ENCODE measurements around the gene LILRB5.
"Not testable (repeated sequence)": the region's sequence is repeated elsewhere in the genome, so short reads cannot be mapped to it uniquely, and the experiment has no call there.

Gene LILRB5

GRCh38 chr19:54240372-54241336 lies 16.4 kb downstream of the LILRB5 start:
- not testable (repeated sequence) for DNase-seq

GRCh38 chr19:54239491-54240371 lies 17.3 kb downstream of the LILRB5 start:
- not testable (repeated sequence) for DNase-seq

GRCh38 chr19:54233941-54234340 lies 23.1 kb downstream of the LILRB5 start:
- no peak for DNase-seq

- DNase-seq = peak; percentile 88
Observed at GRCh38 chr19:54231077-54231931, 25.8 kb downstream of the LILRB5 start.

- no peak for DNase-seq
Observed at GRCh38 chr19:54230031-54230430, 27.0 kb downstream of the LILRB5 start.

GRCh38 chr19:54229146-54229545 lies 27.9 kb downstream of the LILRB5 start:
- no peak for DNase-seq

- not testable (repeated sequence) for DNase-seq
Observed at GRCh38 chr19:54224619-54225018, 32.5 kb downstream of the LILRB5 start.

GRCh38 chr19:54223937-54224281 lies 33.2 kb downstream of the LILRB5 start:
- not testable (repeated sequence) for DNase-seq

GRCh38 chr19:54223277-54223936 lies 33.7 kb downstream of the LILRB5 start:
- DNase-seq = not testable (repeated sequence)

GRCh38 chr19:54222474-54223276 lies 34.4 kb downstream of the LILRB5 start, which contains the start of gene LILRB3:
Gene LILRB3, minus strand, starts transcription at chr19:54223007. Its CDS starts 31 bp downstream, at chr19:54222976.
- not testable (repeated sequence) for DNase-seq

GRCh38 chr19:54221947-54222346 lies 35.1 kb downstream of the LILRB5 start:
- not testable (repeated sequence) for DNase-seq

GRCh38 chr19:54219702-54220101 lies 37.4 kb downstream of the LILRB5 start:
- not testable (repeated sequence) for DNase-seq

- no peak for DNase-seq
Observed at GRCh38 chr19:54218960-54219661, 38.0 kb downstream of the LILRB5 start.

GRCh38 chr19:54218259-54218658 lies 38.8 kb downstream of the LILRB5 start:
- no peak for DNase-seq

- DNase-seq = not testable (repeated sequence)
Observed at GRCh38 chr19:54217517-54218247, 39.4 kb downstream of the LILRB5 start.

GRCh38 chr19:54216869-54217268 lies 40.2 kb downstream of the LILRB5 start:
- no peak for DNase-seq

GRCh38 chr19:54214734-54215133 lies 42.3 kb downstream of the LILRB5 start:
- DNase-seq = not testable (repeated sequence)

- DNase-seq = not testable (repeated sequence)
Observed at GRCh38 chr19:54214217-54214616, 42.9 kb downstream of the LILRB5 start.

GRCh38 chr19:54211235-54211634 lies 45.8 kb downstream of the LILRB5 start:
- no peak for DNase-seq

All from activated T-cell treated with anti-CD3 and anti-CD28 coated beads, Interleukin-2, amount 50 U/mL, for 1 hour (primary cell).